ENCODE measurements around the gene AAMP.

DNA sequence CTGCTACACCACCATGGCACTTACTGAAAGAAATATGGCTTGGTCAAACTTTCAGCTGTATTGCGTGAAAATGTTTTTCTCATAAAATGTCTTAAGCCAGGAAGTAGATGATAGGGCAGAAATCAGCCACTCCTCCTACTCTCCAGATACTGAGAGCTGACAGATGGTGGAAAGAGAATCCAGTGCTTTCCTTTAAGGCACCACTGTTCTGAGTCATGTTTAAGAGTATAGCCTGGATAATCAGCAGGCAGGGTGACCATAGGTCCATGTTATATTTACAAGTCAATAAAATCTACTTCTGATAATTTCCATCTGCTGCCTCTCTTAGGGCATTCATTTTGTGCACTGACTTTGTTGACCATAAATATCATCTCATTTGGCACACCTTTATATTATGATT lies 31.1 kb downstream of the AAMP start:
- TF ChIP-seq, protein P1, sequence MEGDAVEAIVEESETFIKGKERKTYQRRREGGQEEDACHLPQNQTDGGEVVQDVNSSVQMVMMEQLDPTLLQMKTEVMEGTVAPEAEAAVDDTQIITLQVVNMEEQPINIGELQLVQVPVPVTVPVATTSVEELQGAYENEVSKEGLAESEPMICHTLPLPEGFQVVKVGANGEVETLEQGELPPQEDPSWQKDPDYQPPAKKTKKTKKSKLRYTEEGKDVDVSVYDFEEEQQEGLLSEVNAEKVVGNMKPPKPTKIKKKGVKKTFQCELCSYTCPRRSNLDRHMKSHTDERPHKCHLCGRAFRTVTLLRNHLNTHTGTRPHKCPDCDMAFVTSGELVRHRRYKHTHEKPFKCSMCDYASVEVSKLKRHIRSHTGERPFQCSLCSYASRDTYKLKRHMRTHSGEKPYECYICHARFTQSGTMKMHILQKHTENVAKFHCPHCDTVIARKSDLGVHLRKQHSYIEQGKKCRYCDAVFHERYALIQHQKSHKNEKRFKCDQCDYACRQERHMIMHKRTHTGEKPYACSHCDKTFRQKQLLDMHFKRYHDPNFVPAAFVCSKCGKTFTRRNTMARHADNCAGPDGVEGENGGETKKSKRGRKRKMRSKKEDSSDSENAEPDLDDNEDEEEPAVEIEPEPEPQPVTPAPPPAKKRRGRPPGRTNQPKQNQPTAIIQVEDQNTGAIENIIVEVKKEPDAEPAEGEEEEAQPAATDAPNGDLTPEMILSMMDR (IDR thresholded peaks at IDR 0.05 in 8 of 11, conservative IDR thresholded peaks at IDR 0.05 in 3 of 11), result no peak
- TF ChIP-seq POLR2A (IDR thresholded peaks at IDR 0.05), result no peak

Measured in spleen (tissue), 7 donors.